ENCODE results near the gene ZNF526. TPM values are rescaled to one million over a fixed set of nuclear protein-coding genes. Genes with fewer than 3 reads are reported as not detected.

Gene ZNF526
- polyA plus RNA-seq, 1 experiment, result 4.6 TPM

GRCh38 chr19:42271045-42271419, 50.9 kb downstream of the ZNF526 start:
- TF ChIP-seq, protein P1, sequence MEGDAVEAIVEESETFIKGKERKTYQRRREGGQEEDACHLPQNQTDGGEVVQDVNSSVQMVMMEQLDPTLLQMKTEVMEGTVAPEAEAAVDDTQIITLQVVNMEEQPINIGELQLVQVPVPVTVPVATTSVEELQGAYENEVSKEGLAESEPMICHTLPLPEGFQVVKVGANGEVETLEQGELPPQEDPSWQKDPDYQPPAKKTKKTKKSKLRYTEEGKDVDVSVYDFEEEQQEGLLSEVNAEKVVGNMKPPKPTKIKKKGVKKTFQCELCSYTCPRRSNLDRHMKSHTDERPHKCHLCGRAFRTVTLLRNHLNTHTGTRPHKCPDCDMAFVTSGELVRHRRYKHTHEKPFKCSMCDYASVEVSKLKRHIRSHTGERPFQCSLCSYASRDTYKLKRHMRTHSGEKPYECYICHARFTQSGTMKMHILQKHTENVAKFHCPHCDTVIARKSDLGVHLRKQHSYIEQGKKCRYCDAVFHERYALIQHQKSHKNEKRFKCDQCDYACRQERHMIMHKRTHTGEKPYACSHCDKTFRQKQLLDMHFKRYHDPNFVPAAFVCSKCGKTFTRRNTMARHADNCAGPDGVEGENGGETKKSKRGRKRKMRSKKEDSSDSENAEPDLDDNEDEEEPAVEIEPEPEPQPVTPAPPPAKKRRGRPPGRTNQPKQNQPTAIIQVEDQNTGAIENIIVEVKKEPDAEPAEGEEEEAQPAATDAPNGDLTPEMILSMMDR (IDR thresholded peaks at IDR 0.05; ENCODE audit: low read depth, low read length), result no peak
- POLR2A ChIA-PET, result no interaction called here

DNA sequence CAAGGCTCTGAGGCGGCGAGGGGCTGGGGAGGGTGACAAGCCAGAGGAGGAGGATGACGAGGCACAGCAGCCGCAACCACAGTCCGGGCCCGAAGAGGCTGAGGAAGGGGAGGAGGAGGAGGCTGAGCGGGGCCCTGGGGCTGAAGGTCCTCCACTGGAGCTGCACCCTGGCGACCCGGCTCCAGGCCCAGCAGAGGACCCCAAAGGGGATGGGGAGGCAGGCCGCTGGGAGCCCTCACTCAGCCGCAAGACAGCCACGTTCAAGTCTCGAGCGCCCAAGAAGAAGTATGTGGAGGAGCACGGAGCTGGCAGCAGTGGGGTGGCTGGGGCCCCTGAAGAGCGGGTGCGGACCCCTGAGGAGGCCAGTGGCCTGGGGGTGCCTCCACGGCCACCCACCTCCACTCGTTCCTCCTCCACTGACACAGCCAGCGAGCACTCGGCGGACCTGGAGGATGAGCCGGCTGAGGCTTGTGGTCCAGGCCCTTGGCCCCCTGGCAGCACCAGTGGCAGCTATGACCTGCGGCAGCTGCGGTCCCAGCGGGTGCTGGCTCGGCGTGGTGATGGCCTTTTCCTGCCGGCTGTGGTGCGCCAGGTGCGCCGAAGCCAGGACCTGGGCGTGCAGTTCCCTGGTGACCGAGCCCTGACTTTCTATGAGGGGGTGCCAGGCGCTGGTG, 51.9 kb downstream of the ZNF526 start:
- Histone ChIP-seq H3K27ac (ENCODE audit: low read depth, low read length) (no peak overlapping the region), H3K9me3 (ENCODE audit: control insufficient read depth, insufficient read depth, low read length) (no peaks in the 10 kb centered on the region; the same call in 1 of the 2 replicates), H3K27me3 (ENCODE audit: control insufficient read depth, insufficient read depth, low read length) (no peaks in the 10 kb centered on the region), H3K4me3 (ENCODE audit: low read depth, low read length) (no peak overlapping the region)
- ChIA-PET CTCF (no interaction called here), POLR2A (no interaction called here)
- TF ChIP-seq, protein P1 (IDR thresholded peaks at IDR 0.05; ENCODE audit: low read depth, low read length), result no peak
- DNase-seq (ENCODE audit: low read depth, low spot score), result no peak

More at GRCh38 chr19:42271045-42271419, 50.9 kb downstream of the ZNF526 start:
- CTCF ChIA-PET, result interaction anchor here (2.0 kb wide), 1 partner anchor 9 kb away, joined by 22 read pairs; no protein-coding TSS in a partner anchor
- H3K9me3 ChIP-seq (ENCODE audit: control insufficient read depth, insufficient read depth, low read length), result no peaks in the 10 kb centered on the region; the same call in 1 of the 2 replicates
- peak overlapping the region; percentile 89 for H3K4me3 ChIP-seq (ENCODE audit: low read depth, low read length)
- H3K27me3 ChIP-seq (ENCODE audit: control insufficient read depth, insufficient read depth, low read length), result no peaks in the 10 kb centered on the region
- DNase-seq (ENCODE audit: low read depth, low spot score), result no peak
- peak overlapping the region; percentile 88 for H3K27ac ChIP-seq (ENCODE audit: low read depth, low read length)

DNA sequence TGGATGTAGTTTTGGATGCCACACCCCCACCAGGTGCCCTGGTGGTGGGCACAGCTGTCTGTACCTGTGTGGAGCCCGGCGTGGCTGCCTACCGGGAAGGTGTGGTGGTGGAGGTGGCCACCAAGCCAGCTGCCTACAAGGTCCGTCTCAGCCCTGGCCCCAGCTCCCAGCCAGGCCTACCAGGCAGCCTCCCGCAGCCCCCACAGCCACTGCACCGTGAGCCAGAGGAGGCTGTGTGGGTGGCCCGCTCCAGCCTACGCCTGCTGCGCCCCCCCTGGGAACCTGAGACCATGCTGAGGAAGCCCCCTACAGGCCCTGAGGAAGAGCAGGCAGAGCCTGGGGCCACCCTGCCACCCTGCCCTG, 52.4 kb downstream of the ZNF526 start:
- CTCF ChIA-PET, result no interaction called here
- POLR2A ChIA-PET, result no interaction called here
- H3K27ac ChIP-seq (ENCODE audit: low read depth, low read length), result no peak overlapping the region
- no peak overlapping the region for H3K4me3 ChIP-seq (ENCODE audit: low read depth, low read length)
- TF ChIP-seq, protein P1 (IDR thresholded peaks at IDR 0.05; ENCODE audit: low read depth, low read length), result no peak
- H3K27me3 ChIP-seq (ENCODE audit: control insufficient read depth, insufficient read depth, low read length), result no peaks in the 10 kb centered on the region
- DNase-seq (ENCODE audit: low read depth, low spot score), result no peak
- H3K9me3 ChIP-seq (ENCODE audit: control insufficient read depth, insufficient read depth, low read length), result no peaks in the 10 kb centered on the region; the same call in 1 of the 2 replicates

GRCh38 chr19:42272989-42273406, 52.9 kb downstream of the ZNF526 start:
- H3K9me3 ChIP-seq (ENCODE audit: control insufficient read depth, insufficient read depth, low read length), result no peaks in the 10 kb centered on the region; the same call in 1 of the 2 replicates
- CTCF ChIA-PET, result no interaction called here
- POLR2A ChIA-PET, result no interaction called here
- DNase-seq (ENCODE audit: low read depth, low spot score), result no peak
- H3K4me3 ChIP-seq (ENCODE audit: low read depth, low read length), result no peak overlapping the region
- no peaks in the 10 kb centered on the region for H3K27me3 ChIP-seq (ENCODE audit: control insufficient read depth, insufficient read depth, low read length)
- TF ChIP-seq, protein P1 (IDR thresholded peaks at IDR 0.05; ENCODE audit: low read depth, low read length), result no peak
- H3K27ac ChIP-seq (ENCODE audit: low read depth, low read length), result no peak overlapping the region

DNA sequence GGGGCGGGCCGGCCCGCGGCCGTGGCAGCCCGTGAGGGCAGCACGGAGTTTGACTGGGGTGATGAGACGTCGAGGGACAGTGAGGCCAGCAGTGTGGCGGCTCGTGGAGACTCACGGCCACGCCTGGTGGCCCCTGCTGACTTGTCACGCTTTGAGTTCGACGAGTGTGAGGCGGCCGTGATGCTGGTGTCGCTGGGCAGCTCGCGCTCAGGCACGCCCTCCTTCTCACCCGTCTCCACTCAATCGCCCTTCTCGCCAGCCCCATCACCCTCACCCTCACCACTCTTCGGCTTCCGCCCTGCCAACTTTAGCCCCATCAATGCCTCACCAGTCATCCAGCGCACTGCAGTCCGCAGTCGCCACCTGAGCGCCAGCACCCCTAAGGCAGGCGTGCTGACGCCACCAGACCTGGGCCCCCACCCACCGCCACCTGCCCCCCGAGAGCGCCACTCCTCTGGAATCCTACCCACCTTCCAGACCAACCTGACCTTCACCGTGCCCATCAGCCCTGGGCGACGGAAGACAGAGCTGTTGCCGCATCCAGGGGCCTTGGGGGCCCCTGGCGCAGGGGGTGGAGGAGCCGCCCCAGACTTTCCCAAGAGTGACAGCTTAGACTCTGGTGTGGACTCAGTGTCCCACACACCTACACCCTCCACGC, 53.4 kb downstream of the ZNF526 start:
- Histone ChIP-seq H3K9me3 (ENCODE audit: control insufficient read depth, insufficient read depth, low read length) (no peaks in the 10 kb centered on the region; the same call in 1 of the 2 replicates), H3K27me3 (ENCODE audit: control insufficient read depth, insufficient read depth, low read length) (no peaks in the 10 kb centered on the region), H3K27ac (ENCODE audit: low read depth, low read length) (no peak overlapping the region), H3K4me3 (ENCODE audit: low read depth, low read length) (no peak overlapping the region)
- TF ChIP-seq, protein P1 (IDR thresholded peaks at IDR 0.05; ENCODE audit: low read depth, low read length), result no peak
- DNase-seq (ENCODE audit: low read depth, low spot score), result no peak
- POLR2A ChIA-PET, result no interaction called here
- CTCF ChIA-PET, result no interaction called here
